OCI-LY1 (cell line): ENCODE measurements around the gene PACS2.
"Not testable (repeated sequence)": the region's sequence is repeated elsewhere in the genome, so short reads cannot be mapped to it uniquely, and the experiment has no call there.

Source experiments
- H2AFZ ChIP-seq: fragments of 200-600 bp; sonication (generic), shearing (Covaris generic); 2 replicates; pipeline ENCODE4 v1.6.0; 2014; ENCODE audit warnings: antibody characterized with exemption, mild to moderate bottlenecking, low read length
- H3F3A ChIP-seq: fragments of 200-600 bp; sonication (generic), shearing (Covaris generic); 2 replicates; pipeline ENCODE4 v1.6.0; 2014; ENCODE audit warnings: mild to moderate bottlenecking, antibody characterized with exemption, low read length, moderate library complexity; ENCODE audit not compliant: insufficient read depth
- H3K27ac ChIP-seq: fragments of 200-600 bp; sonication (generic); 2 replicates; pipeline ENCODE4 v1.5.1; 2014; ENCODE audit warnings: low read length, mixed run types, mild to moderate bottlenecking, low read depth; ENCODE audit not compliant: poor library complexity, severe bottlenecking
- H3K27me3 ChIP-seq: fragments of 200-600 bp; sonication (generic); 2 replicates; pipeline ENCODE4 v1.6.0; 2014; ENCODE audit warnings: antibody characterized with exemption, mild to moderate bottlenecking, low read length, moderate library complexity; ENCODE audit not compliant: insufficient read depth
- H3K36me3 ChIP-seq: fragments of 200-600 bp; sonication (generic); 2 replicates; pipeline ENCODE4 v1.6.1; 2014; ENCODE audit warnings: mild to moderate bottlenecking, antibody characterized with exemption, low read length, moderate library complexity, mixed read lengths; ENCODE audit not compliant: insufficient read depth
- H3K4me1 ChIP-seq: fragments of 200-600 bp; sonication (generic); 2 replicates; pipeline ENCODE4 v1.5.1; 2014; ENCODE audit warnings: mild to moderate bottlenecking, low read length, moderate library complexity; ENCODE audit not compliant: insufficient read depth, severe bottlenecking
- H3K4me2 ChIP-seq: fragments of 200-600 bp; sonication (generic), shearing (Covaris generic); 2 replicates; pipeline ENCODE4 v1.6.1; 2014; ENCODE audit warnings: low read length
- H3K4me3 ChIP-seq: fragments of 200-600 bp; sonication (generic); 2 replicates; pipeline ENCODE4 v1.5.1; 2014; ENCODE audit warnings: low read length, low read depth, mild to moderate bottlenecking, mixed read lengths; ENCODE audit not compliant: poor library complexity, severe bottlenecking
- H3K79me2 ChIP-seq: fragments of 200-600 bp; shearing (Covaris generic); 2 replicates; pipeline ENCODE4 v1.6.1; 2016; ENCODE audit warnings: mixed run types, low read length, mixed read lengths; ENCODE audit not compliant: insufficient read depth
- H3K9ac ChIP-seq: fragments of 200-600 bp; sonication (generic), shearing (Covaris generic); 2 replicates; pipeline ENCODE4 v1.6.1; 2014; ENCODE audit warnings: mild to moderate bottlenecking, low read length, mixed read lengths
- H3K9me2 ChIP-seq: fragments of 200-600 bp; sonication (generic), shearing (Covaris generic); 2 replicates; pipeline ENCODE4 v1.6.1; 2014; ENCODE audit warnings: low read depth, mild to moderate bottlenecking, low read length, mixed read lengths
- H3K9me3 ChIP-seq: fragments of 200-600 bp; shearing (Covaris generic); 2 replicates; pipeline ENCODE4 v1.6.1; 2014; ENCODE audit warnings: low read length, mixed read lengths
- H4K20me1 ChIP-seq: fragments of 200-600 bp; sonication (generic), shearing (Covaris generic); 2 replicates; pipeline ENCODE4 v1.6.0; 2016; ENCODE audit warnings: mild to moderate bottlenecking, low read length; ENCODE audit not compliant: insufficient read depth
- EZH2 ChIP-seq: fragments of 200-600 bp; sonication (generic), shearing (Covaris generic); IDR thresholded peaks from 2 replicates; pipeline ENCODE4 v1.8.0; 2017; ENCODE audit warnings: borderline replicate concordance, mixed run types, mild to moderate bottlenecking, antibody characterized with exemption, low read length, moderate library complexity, mixed read lengths
- TF ChIP-seq, protein P1 (sequence below): fragments of 200-600 bp; sonication (generic), shearing (Covaris generic); IDR thresholded peaks from 2 replicates; pipeline ENCODE4 v1.5.1; 2017; ENCODE audit warnings: mild to moderate bottlenecking, antibody characterized with exemption, low read length, moderate library complexity, mixed read lengths

The PACS2 gene

DNA sequence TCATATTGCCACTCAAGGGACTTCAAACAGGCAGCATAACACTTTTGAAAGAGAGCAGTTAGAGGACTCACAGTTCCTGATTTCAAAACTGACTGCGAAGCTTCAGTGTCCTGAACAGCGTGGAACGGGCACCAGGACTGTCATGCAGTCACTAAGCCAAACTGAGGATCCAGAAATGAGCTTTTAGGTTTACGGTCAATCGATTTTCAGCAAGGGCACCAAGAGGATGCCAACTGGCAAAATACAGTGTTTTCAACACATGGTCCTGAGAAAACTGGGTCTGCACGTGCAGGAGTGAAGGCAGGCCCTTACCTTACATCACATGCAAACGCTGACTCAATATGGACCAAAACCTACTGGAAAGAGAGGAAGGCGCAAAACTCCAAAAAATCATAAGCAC is 29.4 kb upstream of the PACS2 start:
- H3K9me2 ChIP-seq: no peaks in the 10 kb centered on the region
- no peak overlapping the region for H3K27ac ChIP-seq
- TF ChIP-seq, protein P1, sequence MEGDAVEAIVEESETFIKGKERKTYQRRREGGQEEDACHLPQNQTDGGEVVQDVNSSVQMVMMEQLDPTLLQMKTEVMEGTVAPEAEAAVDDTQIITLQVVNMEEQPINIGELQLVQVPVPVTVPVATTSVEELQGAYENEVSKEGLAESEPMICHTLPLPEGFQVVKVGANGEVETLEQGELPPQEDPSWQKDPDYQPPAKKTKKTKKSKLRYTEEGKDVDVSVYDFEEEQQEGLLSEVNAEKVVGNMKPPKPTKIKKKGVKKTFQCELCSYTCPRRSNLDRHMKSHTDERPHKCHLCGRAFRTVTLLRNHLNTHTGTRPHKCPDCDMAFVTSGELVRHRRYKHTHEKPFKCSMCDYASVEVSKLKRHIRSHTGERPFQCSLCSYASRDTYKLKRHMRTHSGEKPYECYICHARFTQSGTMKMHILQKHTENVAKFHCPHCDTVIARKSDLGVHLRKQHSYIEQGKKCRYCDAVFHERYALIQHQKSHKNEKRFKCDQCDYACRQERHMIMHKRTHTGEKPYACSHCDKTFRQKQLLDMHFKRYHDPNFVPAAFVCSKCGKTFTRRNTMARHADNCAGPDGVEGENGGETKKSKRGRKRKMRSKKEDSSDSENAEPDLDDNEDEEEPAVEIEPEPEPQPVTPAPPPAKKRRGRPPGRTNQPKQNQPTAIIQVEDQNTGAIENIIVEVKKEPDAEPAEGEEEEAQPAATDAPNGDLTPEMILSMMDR: no peak
- no peak for TF ChIP-seq EZH2
- H3K9me3 ChIP-seq: no peaks in the 10 kb centered on the region
- no peaks in the 10 kb centered on the region for H3K4me1 ChIP-seq
- H2AFZ ChIP-seq: no peak overlapping the region
- no peak overlapping the region for H3K4me3 ChIP-seq
- H3K36me3 ChIP-seq: peaks cover 4% of the 10 kb centered on the region
- no peaks in the 10 kb centered on the region for H3K79me2 ChIP-seq
- no peaks in the 10 kb centered on the region for H3F3A ChIP-seq
- no peak overlapping the region for H3K4me2 ChIP-seq
- H3K27me3 ChIP-seq: peaks cover 4% of the 10 kb centered on the region; the same call in 1 of the 2 replicates
- H3K9ac ChIP-seq: no peak overlapping the region
- H4K20me1 ChIP-seq: 0 out of 2 replicates have a peak, but pooled peaks cover 7% of the 10 kb centered on the region

DNA sequence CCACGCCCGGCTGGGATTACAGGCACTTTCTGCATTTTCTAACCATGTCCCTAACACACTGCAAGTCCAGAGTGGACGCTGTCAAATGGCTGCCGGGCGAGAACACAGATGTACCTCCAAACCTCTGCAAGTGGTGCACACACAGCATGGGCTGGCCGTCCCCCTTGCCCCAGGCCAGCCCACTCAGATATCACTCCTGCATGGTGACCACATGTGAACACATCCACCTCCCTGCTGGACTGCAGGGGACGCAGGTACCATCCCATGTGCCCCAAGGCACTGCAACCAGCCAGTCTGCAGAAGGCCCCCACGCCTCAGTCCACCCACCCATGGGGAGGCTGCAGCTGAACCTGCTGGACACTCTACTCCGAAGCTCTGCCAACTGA is 27.8 kb upstream of the PACS2 start:
- H4K20me1 ChIP-seq: 0 out of 2 replicates have a peak, but pooled peaks cover 7% of the 10 kb centered on the region
- H2AFZ ChIP-seq: no peak overlapping the region
- peaks cover 4% of the 10 kb centered on the region for H3K36me3 ChIP-seq
- H3K27me3 ChIP-seq: peaks cover 8% of the 10 kb centered on the region; the same call in 1 of the 2 replicates
- H3K79me2 ChIP-seq: no peaks in the 10 kb centered on the region
- no peak overlapping the region for H3K4me2 ChIP-seq
- no peak overlapping the region for H3K27ac ChIP-seq
- no peaks in the 10 kb centered on the region for H3K4me1 ChIP-seq
- H3F3A ChIP-seq: no peaks in the 10 kb centered on the region
- no peaks in the 10 kb centered on the region for H3K9me3 ChIP-seq
- no peak overlapping the region for H3K9ac ChIP-seq
- TF ChIP-seq, protein P1: no peak
- TF ChIP-seq EZH2: no peak
- H3K9me2 ChIP-seq: no peaks in the 10 kb centered on the region
- no peak overlapping the region for H3K4me3 ChIP-seq

DNA sequence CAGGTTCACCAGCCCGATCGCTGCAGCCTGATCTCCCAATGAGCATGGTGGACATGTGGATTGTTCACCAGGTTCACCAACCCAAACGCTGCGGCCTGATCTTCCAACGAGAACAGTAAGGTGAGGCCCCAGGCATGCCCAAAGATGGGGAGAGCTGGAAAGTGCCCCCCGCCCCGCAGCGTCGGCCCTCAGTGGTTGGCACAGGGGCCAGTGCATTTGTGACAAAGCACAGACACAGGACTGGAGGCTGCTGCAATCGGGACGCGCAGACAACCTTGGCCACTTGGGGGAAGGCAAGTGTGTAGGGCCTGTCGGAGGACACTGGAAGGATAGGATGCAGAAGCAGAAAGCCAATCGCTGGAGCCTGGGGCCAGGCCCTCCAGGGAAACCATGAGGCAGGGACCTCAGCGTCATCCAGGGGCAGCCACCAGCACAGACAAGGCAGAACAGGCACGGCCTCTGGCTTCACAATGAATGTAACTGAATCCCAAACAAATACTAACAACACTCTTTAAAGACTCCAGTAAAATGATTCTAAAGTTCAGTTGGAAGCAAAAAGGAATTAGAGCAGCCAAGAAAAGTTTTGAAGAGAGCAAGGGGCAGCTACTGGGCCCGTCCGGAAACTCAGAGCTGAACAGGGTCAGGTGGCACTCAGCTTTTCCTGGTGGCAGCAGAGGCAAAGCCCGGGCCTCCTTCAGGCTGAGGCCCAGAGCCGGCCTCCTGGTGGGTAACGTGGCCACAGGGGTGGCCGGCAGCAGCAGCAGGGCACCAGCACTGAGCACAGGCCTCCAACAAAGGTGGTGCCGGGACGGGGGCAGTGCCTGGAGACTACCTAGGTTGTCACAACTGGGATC is 27.1 kb upstream of the PACS2 start:
- no peaks in the 10 kb centered on the region for H3K9me3 ChIP-seq
- 0 out of 2 replicates have a peak, but pooled peaks cover 7% of the 10 kb centered on the region for H4K20me1 ChIP-seq
- H2AFZ ChIP-seq: no peak overlapping the region
- no peak overlapping the region for H3K4me3 ChIP-seq
- H3K27me3 ChIP-seq: peaks cover 8% of the 10 kb centered on the region; the same call in 1 of the 2 replicates
- peaks cover 4% of the 10 kb centered on the region for H3K36me3 ChIP-seq
- no peak overlapping the region for H3K27ac ChIP-seq
- H3K9ac ChIP-seq: no peak overlapping the region
- no peaks in the 10 kb centered on the region for H3K79me2 ChIP-seq
- no peaks in the 10 kb centered on the region for H3K9me2 ChIP-seq
- TF ChIP-seq EZH2: no peak
- TF ChIP-seq, protein P1: no peak
- H3K4me2 ChIP-seq: no peak overlapping the region
- no peaks in the 10 kb centered on the region for H3K4me1 ChIP-seq
- no peaks in the 10 kb centered on the region for H3F3A ChIP-seq

DNA sequence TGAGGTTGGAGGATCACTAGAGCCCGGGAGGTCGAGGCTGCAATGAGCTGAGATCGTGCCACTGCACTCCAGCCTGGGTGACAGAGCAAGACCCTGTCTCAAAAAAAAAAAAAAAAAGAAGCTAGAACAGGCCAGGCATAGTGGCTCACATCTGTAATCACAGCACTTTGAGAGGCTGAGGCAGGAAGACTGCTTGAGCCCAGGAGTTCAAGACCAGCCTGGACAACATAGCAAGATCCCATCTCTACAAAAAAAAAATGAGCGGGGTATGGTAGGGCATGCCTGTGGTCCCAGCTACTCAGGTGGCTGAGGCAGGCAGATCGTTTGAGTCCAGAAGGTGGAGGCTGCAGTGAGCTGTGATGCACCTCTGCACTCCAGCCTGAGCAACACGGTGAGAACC is 25.6 kb upstream of the PACS2 start:
- not testable (repeated sequence) for H3K9me2 ChIP-seq, H3K79me2 ChIP-seq, H3F3A ChIP-seq, H2AFZ ChIP-seq, H3K27me3 ChIP-seq, H3K27ac ChIP-seq, H3K4me1 ChIP-seq, H3K36me3 ChIP-seq, H3K9ac ChIP-seq, H3K4me3 ChIP-seq, H3K4me2 ChIP-seq, H3K9me3 ChIP-seq, H4K20me1 ChIP-seq
